ENCODE measurements around the gene NTN1. TPM values are rescaled to one million over a fixed set of nuclear protein-coding genes. Genes with fewer than 3 reads are reported as not detected.

NTN1 gene
- total and polyA plus RNA-seq, 8 donors: 2.0 to 12.9 (median 9.0) TPM

DNA sequence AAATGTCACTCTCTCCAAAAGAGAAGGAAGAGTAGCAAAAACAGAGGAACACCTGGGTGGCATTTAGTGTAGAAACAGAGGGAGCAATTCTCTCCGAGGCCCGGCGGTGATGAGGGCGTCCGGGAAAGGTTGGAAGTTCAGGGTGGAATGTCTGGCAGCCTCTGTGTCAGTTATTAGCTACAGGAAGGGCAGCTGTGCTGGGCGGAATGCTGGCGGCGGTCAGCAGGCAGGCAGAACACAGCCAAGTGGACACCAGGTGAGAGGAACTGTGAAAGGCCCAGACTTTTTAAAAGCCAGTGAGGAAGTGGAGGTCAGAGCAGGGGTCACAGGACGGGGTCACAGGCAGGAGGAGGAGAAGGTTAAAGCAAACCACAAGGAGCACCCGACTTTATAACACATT, 238.1 kb downstream of the NTN1 start:
- no peak overlapping the region for H3K27ac ChIP-seq
- ATAC-seq (peak; percentile 9), DNase-seq (peak in 1 of 4 donors; percentile 58)
- intact Hi-C loops (cut with DNase I): no loop called here
- H3K4me1 ChIP-seq: peaks cover 3 to 14% of the 10 kb centered on the region in 2 donors
- peaks cover 0 to 3% of the 10 kb centered on the region in 2 donors for H3K9me3 ChIP-seq
- TF ChIP-seq CTCF (IDR thresholded peaks at IDR 0.05): no peak
- no peak overlapping the region for H3K4me3 ChIP-seq
- H3K36me3 ChIP-seq: no peaks in the 10 kb centered on the region
- no peaks in the 10 kb centered on the region for H3K27me3 ChIP-seq

GRCh38 chr17:9261081-9262012, 240.0 kb downstream of the NTN1 start:
- no peaks in the 10 kb centered on the region for H3K36me3 ChIP-seq
- ATAC-seq: no peak
- peak in 1 of 4 donors; percentile 58 for DNase-seq
- H3K4me1 ChIP-seq: peaks cover 2 to 13% of the 10 kb centered on the region in 2 donors
- no peak overlapping the region for H3K4me3 ChIP-seq
- H3K27me3 ChIP-seq: no peaks in the 10 kb centered on the region
- H3K9me3 ChIP-seq: peaks cover 0 to 3% of the 10 kb centered on the region in 2 donors
- no peak overlapping the region for H3K27ac ChIP-seq
- no peak for TF ChIP-seq CTCF (IDR thresholded peaks at IDR 0.05)
- intact Hi-C loops (cut with DNase I): no loop called here

DNA sequence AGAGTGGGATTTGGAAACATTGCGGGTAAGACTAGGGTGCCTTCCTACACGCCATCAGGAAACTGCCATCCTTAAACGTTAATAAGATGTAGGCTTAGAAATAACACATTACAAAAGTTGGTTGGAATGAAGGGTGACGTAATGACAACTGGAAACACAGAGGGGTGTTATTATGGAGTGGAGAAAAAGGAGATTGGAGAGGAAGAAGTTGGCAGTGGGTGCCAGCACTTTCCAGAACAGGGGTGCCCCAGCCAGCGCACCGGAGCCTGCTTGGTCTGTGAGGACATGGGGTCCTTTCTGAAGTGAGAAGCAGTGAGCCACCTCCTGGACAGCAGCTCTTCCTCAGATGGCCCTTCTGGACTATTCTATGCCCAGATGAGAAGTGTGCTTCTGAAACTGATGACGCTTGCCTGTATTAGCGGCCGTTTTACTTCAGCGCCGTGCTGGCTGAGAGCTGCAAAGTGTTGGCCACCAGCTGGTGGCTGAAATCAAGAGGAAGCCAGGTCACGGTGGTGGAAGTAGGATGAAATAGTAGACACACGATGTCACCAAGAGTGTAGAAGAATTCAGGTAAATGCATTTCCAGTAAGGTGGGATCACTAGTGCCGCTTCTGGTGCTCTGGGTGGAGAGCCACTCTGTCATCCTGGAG, 244.8 kb downstream of the NTN1 start:
- H3K4me1 ChIP-seq: no peaks in the 10 kb centered on the region
- no peaks in the 10 kb centered on the region for H3K27me3 ChIP-seq
- intact Hi-C loops (cut with DNase I): no loop called here
- ATAC-seq (no peak), DNase-seq (peak in 1 of 4 donors; percentile 28)
- no peaks in the 10 kb centered on the region for H3K36me3 ChIP-seq
- no peak overlapping the region for H3K27ac ChIP-seq
- H3K9me3 ChIP-seq: peaks cover 0 to 3% of the 10 kb centered on the region in 2 donors
- no peak overlapping the region for H3K4me3 ChIP-seq
- no peak for TF ChIP-seq CTCF (IDR thresholded peaks at IDR 0.05)

GRCh38 chr17:9266697-9267117, 245.4 kb downstream of the NTN1 start:
- Histone ChIP-seq H3K4me3 (no peak overlapping the region), H3K27ac (no peak overlapping the region), H3K9me3 (peaks cover 0 to 3% of the 10 kb centered on the region in 2 donors), H3K4me1 (no peaks in the 10 kb centered on the region), H3K27me3 (no peaks in the 10 kb centered on the region), H3K36me3 (no peaks in the 10 kb centered on the region)
- DNase-seq: no peak
- TF ChIP-seq CTCF (IDR thresholded peaks at IDR 0.05): no peak
- no peak for ATAC-seq
- intact Hi-C loops (cut with DNase I): no loop called here

GRCh38 chr17:9268546-9268945, 247.2 kb downstream of the NTN1 start:
- H3K27me3 ChIP-seq: no peaks in the 10 kb centered on the region
- peaks cover 0 to 3% of the 10 kb centered on the region in 2 donors for H3K9me3 ChIP-seq
- no peak for TF ChIP-seq CTCF (IDR thresholded peaks at IDR 0.05)
- no peaks in the 10 kb centered on the region for H3K36me3 ChIP-seq
- H3K4me3 ChIP-seq: no peak overlapping the region
- H3K4me1 ChIP-seq: no peaks in the 10 kb centered on the region
- intact Hi-C loops (cut with DNase I): no loop called here
- ATAC-seq: no peak
- DNase-seq: peak in 1 of 4 donors; percentile 7
- H3K27ac ChIP-seq: no peak overlapping the region
